H1 (cell line): ENCODE data around the gene FOXD4L3. TPM values are rescaled to one million over a fixed set of nuclear protein-coding genes. Genes with fewer than 3 reads are reported as not detected.
"Not testable (repeated sequence)": the region's sequence is repeated elsewhere in the genome, so short reads cannot be mapped to it uniquely, and the experiment has no call there.

ENCODE experiments used
- CTCF ChIA-PET: fragments of 300-600 bp; sonication (Branson Sonifier 250); formaldehyde crosslinking; loops from one replicate; lab custom pipeline; 2021; ENCODE audit not compliant: partially characterized antibody; lab: Charles Lee
- POLR2A ChIA-PET: fragments of 300-600 bp; sonication (Branson Sonifier 250); formaldehyde crosslinking; loops from one replicate; lab custom pipeline; 2021; ENCODE audit warnings: inconsistent platforms; ENCODE audit not compliant: partially characterized antibody; lab: Charles Lee
- DNase-seq, 2 experiments: peaks; one replicate each; pipeline versions ENCODE4 v3.0.0 to v3.0.0-alpha.2; 2010 to 2022; ENCODE audit warnings: low spot score in 2 of 2, low read depth in 1 of 2, mixed read lengths in 1 of 2
- FAIRE-seq: peaks from 2 replicates; lab custom pipeline; 2011; peaks lifted over from hg19 to GRCh38; lab: Jason Lieb, UNC
- H2AFZ ChIP-seq: 2 replicates; pipeline ENCODE4 v1.8.1; 2012; ENCODE audit warnings: low read length, inconsistent platforms
- H2AK5ac ChIP-seq: 2 replicates; pipeline ENCODE4 v1.6.1; 2013; ENCODE audit warnings: low read depth, low read length
- H2BK120ac ChIP-seq: replicated peaks from 2 replicates; pipeline ENCODE3; 2013; ENCODE audit warnings: low read depth, low read length, inconsistent platforms
- H2BK12ac ChIP-seq: 2 replicates; pipeline ENCODE4 v1.6.1; 2013; ENCODE audit warnings: low read depth, low read length
- H2BK15ac ChIP-seq: 2 replicates; pipeline ENCODE4 v1.6.1; 2013; ENCODE audit warnings: low read length
- H2BK20ac ChIP-seq: 2 replicates; pipeline ENCODE4 v1.6.1; 2013; ENCODE audit warnings: low read length
- H2BK5ac ChIP-seq: 2 replicates; pipeline ENCODE4 v1.6.1; 2013; ENCODE audit warnings: low read depth, low read length
- H3K14ac ChIP-seq: 2 replicates; pipeline ENCODE4 v1.6.1; 2013; ENCODE audit warnings: inconsistent platforms; ENCODE audit not compliant: insufficient read length
- H3K18ac ChIP-seq: 2 replicates; pipeline ENCODE4 v1.6.1; 2013; ENCODE audit warnings: low read length; ENCODE audit errors: extremely low read depth
- H3K23ac ChIP-seq: 2 replicates; pipeline ENCODE4 v1.6.1; 2013; ENCODE audit warnings: inconsistent platforms; ENCODE audit not compliant: insufficient read length
- H3K23me2 ChIP-seq: 2 replicates; pipeline ENCODE4 v1.6.1; 2013; ENCODE audit warnings: low read depth, low read length
- H3K27ac ChIP-seq: 2 replicates; pipeline ENCODE4 v1.6.1; 2011; ENCODE audit warnings: low read depth, low read length, inconsistent platforms
- H3K27me3 ChIP-seq, 4 experiments: replicated peaks in 1 of 4; 1 replicate in 1 of 4; 2 replicates in 3 of 4; pipeline versions ENCODE4 v1.6.1 to v1.8.1; 2011 to 2013; ENCODE audit warnings: low read length in 3 of 4, mild to moderate bottlenecking in 3 of 4, inconsistent platforms in 2 of 4, mixed read lengths in 2 of 4, moderate library complexity in 1 of 4; ENCODE audit not compliant: control insufficient read depth in 3 of 4, insufficient read depth in 3 of 4; ENCODE audit errors: extremely low read depth in 1 of 4
- H3K36me3 ChIP-seq, 4 experiments: 2 replicates each; pipeline versions ENCODE4 v1.6.1 to v1.8.1; 2011 to 2013; ENCODE audit warnings: mild to moderate bottlenecking in 4 of 4, low read length in 3 of 4, moderate library complexity in 2 of 4, control low read depth in 1 of 4, inconsistent platforms in 1 of 4; ENCODE audit not compliant: insufficient read depth in 4 of 4, control insufficient read depth in 2 of 4
- H3K4ac ChIP-seq: replicated peaks from 2 replicates; pipeline ENCODE3; 2013; ENCODE audit warnings: low read length, low read depth, mixed read lengths, inconsistent platforms; ENCODE audit not compliant: insufficient read length
- H3K4me1 ChIP-seq, 4 experiments: replicated peaks in 1 of 4; 1 replicate in 1 of 4; 2 replicates in 3 of 4; pipeline versions ENCODE4 v1.6.1 to v1.8.1; 2011 to 2013; ENCODE audit warnings: low read length in 3 of 4, inconsistent platforms in 2 of 4, mixed read lengths in 1 of 4; ENCODE audit not compliant: insufficient read depth in 4 of 4, control insufficient read depth in 3 of 4
- H3K4me2 ChIP-seq, 2 experiments: 2 replicates each; pipeline versions ENCODE4 v1.6.1 to v1.8.1; 2011 to 2013; ENCODE audit warnings: low read depth in 2 of 2, low read length in 2 of 2, control low read depth in 1 of 2, inconsistent platforms in 1 of 2, mild to moderate bottlenecking in 1 of 2; ENCODE audit not compliant: insufficient read depth in 1 of 2
- H3K4me3 ChIP-seq, 4 experiments: fragments of 200-600, 300-600 bp in 1 of 4; sonication (generic), shearing (Covaris generic), sonication (Bioruptor Twin) in 1 of 4; 2 replicates each; pipeline versions ENCODE4 v1.5.1 to v1.8.1; 2011 to 2016; ENCODE audit warnings: low read length in 4 of 4, low read depth in 3 of 4, control low read depth in 2 of 4, inconsistent platforms in 2 of 4, mild to moderate bottlenecking in 2 of 4, mixed read lengths in 1 of 4, moderate library complexity in 1 of 4; ENCODE audit not compliant: insufficient read depth in 2 of 4; ENCODE audit errors: extremely low read depth in 1 of 4
- H3K56ac ChIP-seq: replicated peaks from 2 replicates; pipeline ENCODE3; 2013; ENCODE audit warnings: low read depth, mild to moderate bottlenecking, mixed read lengths, low read length, inconsistent platforms; ENCODE audit not compliant: insufficient read length
- H3K79me1 ChIP-seq: 2 replicates; pipeline ENCODE4 v1.6.1; 2013; ENCODE audit warnings: low read depth, low read length, control low read depth
- H3K79me2 ChIP-seq, 2 experiments: 2 replicates each; pipeline versions ENCODE4 v1.6.1 to v1.8.1; 2012 to 2013; ENCODE audit warnings: low read length in 2 of 2, mild to moderate bottlenecking in 2 of 2, inconsistent platforms in 1 of 2; ENCODE audit not compliant: insufficient read depth in 2 of 2, control insufficient read depth in 1 of 2
- H3K9ac ChIP-seq, 4 experiments: replicated peaks in 1 of 4; 1 replicate in 1 of 4; 2 replicates in 3 of 4; pipeline versions ENCODE4 v1.6.1 to v1.8.1; 2011 to 2013; ENCODE audit warnings: low read depth in 3 of 4, low read length in 3 of 4, control low read depth in 2 of 4, mild to moderate bottlenecking in 2 of 4, moderate library complexity in 2 of 4, inconsistent platforms in 1 of 4; ENCODE audit errors: extremely low read depth in 1 of 4
- H3K9me3 ChIP-seq, 2 experiments: 2 replicates each; pipeline versions ENCODE4 v1.6.1 to v1.8.1; 2012 to 2013; ENCODE audit warnings: mild to moderate bottlenecking in 2 of 2, moderate library complexity in 2 of 2, control low read depth in 1 of 2, inconsistent platforms in 1 of 2, low read depth in 1 of 2, low read length in 1 of 2, mixed read lengths in 1 of 2; ENCODE audit not compliant: insufficient read depth in 2 of 2
- H4K20me1 ChIP-seq, 2 experiments: replicated peaks in 1 of 2; 2 replicates each; pipeline versions ENCODE3 to v1.8.1; 2011 to 2013; ENCODE audit warnings: inconsistent platforms in 2 of 2, low read length in 2 of 2, mild to moderate bottlenecking in 1 of 2; ENCODE audit not compliant: insufficient read depth in 2 of 2, control insufficient read depth in 1 of 2
- H4K5ac ChIP-seq: 2 replicates; pipeline ENCODE4 v1.6.1; 2013; ENCODE audit warnings: low read length, low read depth, mixed read lengths, inconsistent platforms; ENCODE audit not compliant: insufficient read length
- H4K8ac ChIP-seq: 2 replicates; pipeline ENCODE4 v1.8.0; 2013; ENCODE audit warnings: mild to moderate bottlenecking, moderate library complexity, low read length, inconsistent platforms; ENCODE audit not compliant: insufficient read depth; ENCODE audit errors: extremely low read depth
- H4K91ac ChIP-seq: replicated peaks from 2 replicates; pipeline ENCODE3; 2013; ENCODE audit warnings: low read length, mixed read lengths, inconsistent platforms; ENCODE audit not compliant: insufficient read length
- WGBS, 2 experiments: shearing (Covaris generic) in 1 of 2; methylation state at CpG; one replicate each; pipeline versions ENCODE4 v1.1.6 to v1.1.7; 2013 to 2015; ENCODE audit warnings: low lambda C conversion rate in 2 of 2, mixed read lengths in 2 of 2, inconsistent platforms in 1 of 2, low coverage in 1 of 2, missing lambda C conversion rate in 1 of 2; ENCODE audit not compliant: insufficient replicate concordance in 2 of 2, insufficient coverage in 1 of 2, insufficient read length in 1 of 2; ENCODE audit errors: extremely low coverage in 1 of 2, missing lambda C conversion rate in 1 of 2; 5-methylcytosine and 5-hydroxymethylcytosine counted together
- polyA plus RNA-seq, 7 experiments: library from polyadenylated mRNA; depleted of rRNA in 3 of 7; stranded (reverse) in 5 of 7; unstranded in 2 of 7; fragments of >200 nt in 5 of 7; fragments of 200-250 nt in 2 of 7; gene quantifications; 1 replicate in 5 of 7; 2 replicates in 1 of 7; 4 replicates in 1 of 7; pipeline versions ENCODE4 v1.2.1 to v1.2.3, GENCODE V29; 2011 to 2013; ENCODE audit warnings: missing spikeins in 2 of 7, mixed read lengths in 2 of 7
- total RNA-seq: library from RNA; stranded (reverse); fragmentation: NEBNext Ultra II Directional; extraction: Animal tissue kit (Norgen Biotek cat#: 25700); gene quantifications from 2 replicates; pipeline ENCODE4 v1.2.1, GENCODE V29; 2021

Gene FOXD4L3
- total and polyA plus RNA-seq, 2 of the 8 experiments (the other 6 are each of a cell fraction or from before 2014, with no cell fraction given), result not detected

DNA sequence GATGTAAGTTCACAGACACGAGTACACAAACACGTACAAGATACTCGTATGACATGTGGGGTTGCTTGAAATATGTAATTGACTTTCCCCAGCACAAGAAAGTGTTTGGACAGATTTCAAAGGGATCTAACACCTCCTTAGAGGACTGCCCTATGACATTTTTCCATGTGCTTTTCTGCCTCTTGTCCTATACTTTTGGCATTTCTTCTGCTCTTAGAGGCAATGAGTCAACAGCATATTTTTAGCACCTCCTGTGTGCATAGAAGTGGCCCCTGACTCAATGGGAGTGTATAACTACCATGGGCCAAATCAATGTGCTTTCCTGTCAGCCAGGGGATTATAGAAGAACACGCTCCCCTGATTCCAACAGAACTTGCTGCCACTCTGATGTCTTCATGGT is 49.0 kb downstream of the FOXD4L3 start:
- H3K23me2 ChIP-seq, H3K4me1 ChIP-seq, H2BK5ac ChIP-seq, H3K79me1 ChIP-seq, H4K8ac ChIP-seq, H2AFZ ChIP-seq, H3K4ac ChIP-seq, H3K9me3 ChIP-seq, H2BK15ac ChIP-seq, H2BK20ac ChIP-seq, FAIRE-seq, H3K56ac ChIP-seq, H3K4me2 ChIP-seq, H4K20me1 ChIP-seq, H4K91ac ChIP-seq, H2AK5ac ChIP-seq, H2BK120ac ChIP-seq, H3K23ac ChIP-seq, POLR2A ChIA-PET, H3K79me2 ChIP-seq, CTCF ChIA-PET, H3K18ac ChIP-seq, H4K5ac ChIP-seq, H3K14ac ChIP-seq, H3K4me3 ChIP-seq, H3K9ac ChIP-seq, H3K36me3 ChIP-seq, H2BK12ac ChIP-seq, H3K27ac ChIP-seq, DNase-seq: not testable (repeated sequence)
- WGBS, 2 experiments, result 84% methylated on average over 4 of the region's 4 CpGs; no CpG with 5 or more reads in 1 of the 2 experiments
- H3K27me3 ChIP-seq, result peaks cover 6 to 17% (median 12%) of the 10 kb centered on the region in 4 experiments; a peak in 6 of 7 replicates

Other genes starting within 250 kb of the FOXD4L3 start
- 13.3 and 17.2 TPM in 2 replicates for gene ZNG1C, start 60.9 kb upstream of the FOXD4L3 start, total RNA-seq
- gene ZNG1C, start 60.9 kb upstream of the FOXD4L3 start, polyA plus RNA-seq (2011; rRNA removed), result 12.9 and 13.1 TPM in 2 replicates
- not detected in 2 replicates for gene PGM5, start 53.7 kb downstream of the FOXD4L3 start, total RNA-seq
- gene PGM5, start 53.7 kb downstream of the FOXD4L3 start, polyA plus RNA-seq (2011; rRNA removed), result 0.06 TPM in 1 of 2 replicates, not detected in the other
- not detected in 2 replicates for gene TMEM252, start 238.0 kb downstream of the FOXD4L3 start, total RNA-seq
- gene TMEM252, start 238.0 kb downstream of the FOXD4L3 start, polyA plus RNA-seq (2011; rRNA removed), result not detected in 2 replicates